B cell (primary cell): ENCODE results near the gene WRNIP1. TPM values are rescaled to one million over a fixed set of nuclear protein-coding genes. Genes with fewer than 3 reads are reported as not detected.
"Not testable (repeated sequence)": the region's sequence is repeated elsewhere in the genome, so short reads cannot be mapped to it uniquely, and the experiment has no call there.

Experiments used
- ATAC-seq: fragments of 200-7000 bp; cut with Tn5 transposase; one replicate; pipeline ENCODE4 v1.10.0; 2021; ENCODE audit warnings: low read depth, mild to moderate bottlenecking, moderate number of reproducible peaks, moderate library complexity
- CTCF ChIA-PET: fragments of 350-600 bp; sonication (Branson Sonifier 250); formaldehyde crosslinking; loops from one replicate; lab custom pipeline; 2021; ENCODE audit warnings: antibody characterized with exemption, inconsistent platforms; lab: Charles Lee
- POLR2A ChIA-PET: fragments of 350-600 bp; sonication (Branson Sonifier 250); formaldehyde crosslinking; loops from one replicate; lab custom pipeline; 2021; ENCODE audit warnings: antibody characterized with exemption; lab: Charles Lee
- DNase-seq: peaks from one replicate; pipeline ENCODE4 v3.0.0; 2013
- H2AFZ ChIP-seq: 2 replicates; pipeline ENCODE4 v1.6.1; 2012; ENCODE audit warnings: mild to moderate bottlenecking, low read depth, low read length; ENCODE audit not compliant: insufficient read depth, poor library complexity, severe bottlenecking
- H3K27ac ChIP-seq, 2 donors: 1 replicate in 1 of 2; 2 replicates in 1 of 2; pipeline ENCODE4 v1.5.1; 2012 to 2013; ENCODE audit warnings: low read length in 2 of 2, mild to moderate bottlenecking in 2 of 2, moderate library complexity in 1 of 2
- H3K27me3 ChIP-seq, 4 experiments: fragments of 200-600 bp in 1 of 4; sonication (generic) in 1 of 4; replicated peaks in 1 of 4; 1 replicate in 2 of 4; 2 replicates in 2 of 4; pipeline versions ENCODE4 v1.6.1 to v1.7.0; 2013 to 2016; ENCODE audit warnings: low read length in 3 of 4, mild to moderate bottlenecking in 2 of 4, mixed read lengths in 1 of 4, moderate library complexity in 1 of 4; ENCODE audit not compliant: insufficient read depth in 4 of 4, control insufficient read depth in 3 of 4; ENCODE audit errors: control extremely low read depth in 1 of 4
- H3K36me3 ChIP-seq, 2 experiments: replicated peaks in 1 of 2; 1 replicate in 1 of 2; 2 replicates in 1 of 2; pipeline versions ENCODE4 v1.6.1 to v1.7.1; 2013; ENCODE audit warnings: low read length in 1 of 2; ENCODE audit not compliant: insufficient read depth in 2 of 2, control insufficient read depth in 1 of 2; ENCODE audit errors: control extremely low read depth in 1 of 2, extremely low read depth in 1 of 2
- H3K4me1 ChIP-seq, 2 donors: fragments of 200-600 bp in 1 of 2; sonication (generic) in 1 of 2; 1 replicate in 1 of 2; 2 replicates in 1 of 2; pipeline versions ENCODE4 v1.5.1 to v1.6.1; 2013 to 2017; ENCODE audit warnings: low read length in 2 of 2; ENCODE audit not compliant: control insufficient read depth in 2 of 2, insufficient read depth in 2 of 2
- H3K4me2 ChIP-seq: replicated peaks from 2 replicates; pipeline ENCODE3; 2012; ENCODE audit warnings: mild to moderate bottlenecking, low read depth, low read length; ENCODE audit not compliant: poor library complexity, severe bottlenecking
- H3K4me3 ChIP-seq, 5 experiments: fragments of 200-600 bp in 1 of 5; sonication (generic) in 1 of 5; 1 replicate in 3 of 5; 2 replicates in 2 of 5; pipeline versions ENCODE4 v1.5.1 to v1.7.0; 2011 to 2016; ENCODE audit warnings: low read length in 4 of 5, mild to moderate bottlenecking in 4 of 5, low read depth in 2 of 5, control low read depth in 1 of 5, moderate library complexity in 1 of 5; ENCODE audit not compliant: insufficient read depth in 1 of 5; ENCODE audit errors: control extremely low read depth in 1 of 5, extremely low read depth in 1 of 5
- H3K79me2 ChIP-seq: fragments of 200-600 bp; sonication (generic); one replicate; pipeline ENCODE4 v1.6.0; 2016; ENCODE audit warnings: low read length; ENCODE audit not compliant: control insufficient read depth, insufficient read depth
- H3K9ac ChIP-seq: fragments of 200-600 bp; sonication (generic); 2 replicates; pipeline ENCODE4 v1.6.1; 2017; ENCODE audit warnings: mild to moderate bottlenecking, low read length, moderate library complexity
- H3K9me3 ChIP-seq, 3 donors: one replicate each; pipeline versions ENCODE4 v1.6.1 to v1.7.1; 2013; ENCODE audit warnings: low read length in 2 of 3; ENCODE audit not compliant: control insufficient read depth in 2 of 3, insufficient read depth in 1 of 3; ENCODE audit errors: control extremely low read depth in 1 of 3
- H4K20me1 ChIP-seq: 2 replicates; pipeline ENCODE4 v1.6.0; 2012; ENCODE audit warnings: mild to moderate bottlenecking, low read length; ENCODE audit not compliant: insufficient read depth, control insufficient read depth, poor library complexity, severe bottlenecking
- H3K27ac Mint-ChIP-seq: one replicate; pipeline ENCODE4 v1.8.0; 2021; ENCODE audit warnings: mixed read lengths
- H3K27me3 Mint-ChIP-seq: one replicate; pipeline ENCODE4 v1.8.0; 2021; ENCODE audit warnings: mixed read lengths
- H3K4me1 Mint-ChIP-seq: one replicate; pipeline ENCODE4 v1.8.0; 2021; ENCODE audit warnings: mixed read lengths
- H3K4me3 Mint-ChIP-seq: one replicate; pipeline ENCODE4 v1.8.0; 2021; ENCODE audit warnings: mixed read lengths
- H3K9me3 Mint-ChIP-seq: one replicate; pipeline ENCODE4 v1.8.0; 2022; ENCODE audit warnings: mixed read lengths; ENCODE audit not compliant: insufficient read depth
- EZH2 ChIP-seq: IDR thresholded peaks from 2 replicates; pipeline ENCODE4 v1.6.1; 2012; ENCODE audit warnings: borderline replicate concordance, low read depth, mild to moderate bottlenecking, moderate library complexity, low read length; ENCODE audit not compliant: insufficient read depth, poor library complexity, severe bottlenecking
- WGBS: methylation state at CpG from one replicate; pipeline ENCODE4 v1.1.5; 2013; ENCODE audit warnings: missing lambda C conversion rate; ENCODE audit not compliant: insufficient coverage; 5-methylcytosine and 5-hydroxymethylcytosine counted together
- intact Hi-C: fragments of 100-400 bp; cut with micrococcal nuclease; formaldehyde crosslinking; loops from one replicate; pipeline ENCODE4 v1.10.0; 2022
- polyA plus RNA-seq: library from polyadenylated mRNA; depleted of rRNA; stranded (reverse); fragments of >200 nt; gene quantifications from 2 replicates; pipeline ENCODE4 v1.2.3, GENCODE V29; 2012
- total RNA-seq, 2 donors: library from RNA; stranded (reverse); fragments of 120-200 nt in 1 of 2; gene quantifications; 1 replicate in 1 of 2; 2 replicates in 1 of 2; pipeline versions ENCODE4 v1.2.3 to v1.2.4, GENCODE V29; 2013 to 2022
- TF ChIP-seq, protein P1 (sequence below): fragments of 200-600 bp; IDR thresholded peaks from one replicate; pipeline ENCODE4 v1.8.0; 2022; ENCODE audit warnings: antibody characterized with exemption, mild to moderate bottlenecking

WRNIP1 gene
- total and polyA plus RNA-seq, 2 donors (not counting 1 experiment from before 2014, with no cell fraction given): 32.6 to 35.2 TPM

DNA sequence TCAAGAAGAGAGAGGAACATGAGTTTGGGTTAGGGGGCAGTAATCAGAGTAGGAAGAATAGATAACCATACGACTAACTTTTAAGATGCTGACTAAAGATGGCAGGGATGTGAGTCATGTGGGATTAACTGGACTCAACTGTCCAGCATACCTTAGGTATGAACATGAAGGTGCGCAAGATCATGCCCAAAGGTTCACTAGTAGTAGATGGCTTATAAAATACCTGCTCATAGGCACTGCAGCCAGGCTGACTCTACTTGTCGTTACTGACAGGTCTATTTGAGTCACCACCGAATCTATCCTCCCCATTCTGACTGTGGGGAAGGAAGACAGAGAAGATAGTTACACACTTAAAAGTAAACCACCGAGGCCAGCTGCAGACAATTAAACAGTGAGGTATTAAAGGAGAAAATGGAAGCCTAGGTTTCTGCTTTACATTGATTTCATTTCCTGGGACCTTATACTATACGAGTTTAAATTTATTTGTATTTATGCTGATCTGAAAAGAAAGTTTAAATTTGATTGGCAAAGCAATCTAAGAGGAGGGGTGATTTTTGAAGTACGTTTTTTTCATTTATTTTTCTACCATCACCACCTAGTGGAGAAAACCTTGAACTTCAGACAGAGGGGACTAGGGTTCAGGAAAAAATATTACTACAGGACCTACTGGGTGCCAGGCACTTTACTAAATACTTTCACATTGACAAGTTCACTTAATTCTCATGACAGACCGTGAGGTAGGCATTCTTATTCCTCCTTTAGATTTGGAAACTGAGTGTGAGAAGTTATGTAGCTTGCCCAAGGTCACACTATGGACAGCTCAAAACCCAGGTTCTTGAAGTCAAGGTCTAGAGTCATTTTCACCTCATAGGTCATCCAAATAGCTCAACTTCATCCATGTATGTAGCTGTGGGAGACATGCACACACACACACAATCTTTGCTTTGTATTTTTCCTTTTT, 4.0 kb upstream of the WRNIP1 start:
- 100% methylated on average over 2 of the region's 8 CpGs for WGBS
- Histone ChIP-seq H3K36me3 (no peaks in the 10 kb centered on the region), H2AFZ (no peak overlapping the region), H3K27me3 (no peaks in the 10 kb centered on the region), H3K4me1 (peaks cover 0 to 8% of the 10 kb centered on the region in 2 donors), H3K4me2 (peak overlapping the region; percentile 3), H3K27ac (no peak overlapping the region), H3K9ac (no peak overlapping the region), H3K79me2 (peaks cover 2% of the 10 kb centered on the region), H4K20me1 (no peaks in the 10 kb centered on the region), H3K9me3 (peaks cover 0 to 12% (median 5%) of the 10 kb centered on the region in 3 donors), H3K4me3 (no peak overlapping the region)
- no peak overlapping the region for H3K27ac Mint-ChIP-seq
- H3K4me1 Mint-ChIP-seq: peaks cover 13% of the 10 kb centered on the region
- intact Hi-C loops: loop anchor here (10.0 kb wide), 1 partner anchor 1374 kb away; the partner anchor contains the start of gene ECI2
- TF ChIP-seq, protein P1, sequence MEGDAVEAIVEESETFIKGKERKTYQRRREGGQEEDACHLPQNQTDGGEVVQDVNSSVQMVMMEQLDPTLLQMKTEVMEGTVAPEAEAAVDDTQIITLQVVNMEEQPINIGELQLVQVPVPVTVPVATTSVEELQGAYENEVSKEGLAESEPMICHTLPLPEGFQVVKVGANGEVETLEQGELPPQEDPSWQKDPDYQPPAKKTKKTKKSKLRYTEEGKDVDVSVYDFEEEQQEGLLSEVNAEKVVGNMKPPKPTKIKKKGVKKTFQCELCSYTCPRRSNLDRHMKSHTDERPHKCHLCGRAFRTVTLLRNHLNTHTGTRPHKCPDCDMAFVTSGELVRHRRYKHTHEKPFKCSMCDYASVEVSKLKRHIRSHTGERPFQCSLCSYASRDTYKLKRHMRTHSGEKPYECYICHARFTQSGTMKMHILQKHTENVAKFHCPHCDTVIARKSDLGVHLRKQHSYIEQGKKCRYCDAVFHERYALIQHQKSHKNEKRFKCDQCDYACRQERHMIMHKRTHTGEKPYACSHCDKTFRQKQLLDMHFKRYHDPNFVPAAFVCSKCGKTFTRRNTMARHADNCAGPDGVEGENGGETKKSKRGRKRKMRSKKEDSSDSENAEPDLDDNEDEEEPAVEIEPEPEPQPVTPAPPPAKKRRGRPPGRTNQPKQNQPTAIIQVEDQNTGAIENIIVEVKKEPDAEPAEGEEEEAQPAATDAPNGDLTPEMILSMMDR: peak; percentile 72
- TF ChIP-seq EZH2: no peak
- ChIA-PET POLR2A (no interaction called here), CTCF (interaction anchor here (0.6 to 2.1 kb wide), 8 partner anchors 8 to 462 kb away, joined by 3 to 14 read pairs (median 4); partner anchors contain the start of gene MYLK4)
- H3K4me3 Mint-ChIP-seq: no peak overlapping the region
- H3K27me3 Mint-ChIP-seq: no peaks in the 10 kb centered on the region
- H3K9me3 Mint-ChIP-seq: no peaks in the 10 kb centered on the region
- DNase-seq: peak; percentile 35
- no peak for ATAC-seq

DNA sequence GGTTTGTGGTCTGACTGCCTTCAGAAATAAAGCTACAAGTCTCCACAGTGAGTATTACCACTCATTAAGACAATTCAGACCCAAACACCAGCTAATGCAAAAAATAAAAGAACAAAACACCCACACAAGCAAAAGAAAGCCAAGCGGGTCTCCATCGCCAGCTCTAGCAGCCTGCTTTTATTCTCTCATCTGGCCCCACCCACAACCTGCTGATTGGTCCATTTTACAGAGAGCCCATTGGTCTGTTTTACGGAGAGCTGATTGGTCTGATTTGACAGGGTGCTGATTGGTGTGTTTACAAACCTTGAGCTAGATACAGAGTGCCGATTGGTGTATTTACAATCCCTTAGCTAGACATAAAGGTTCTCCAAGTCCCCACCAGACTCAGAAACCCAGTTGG, 2.3 kb upstream of the WRNIP1 start:
- CTCF ChIA-PET: interaction anchor here (0.8 to 2.1 kb wide), 4 partner anchors 13 to 51 kb away, joined by 3 to 14 read pairs (median 4); partner anchors contain the start of gene MYLK4
- H3K27ac ChIP-seq, H3K9ac ChIP-seq, H3K4me2 ChIP-seq, H3K36me3 ChIP-seq, H3K27me3 ChIP-seq, DNase-seq, H3K4me3 Mint-ChIP-seq, H3K27ac Mint-ChIP-seq, H2AFZ ChIP-seq, ATAC-seq, POLR2A ChIA-PET, H3K27me3 Mint-ChIP-seq, H3K9me3 Mint-ChIP-seq, H3K4me3 ChIP-seq: not testable (repeated sequence)
- Histone ChIP-seq H4K20me1 (peaks cover 14% of the 10 kb centered on the region), H3K79me2 (peaks cover 19% of the 10 kb centered on the region), H3K9me3 (peaks cover 0 to 12% (median 5%) of the 10 kb centered on the region in 3 donors), H3K4me1 (peaks cover 14 to 24% of the 10 kb centered on the region in 2 donors)
- intact Hi-C loops: loop anchor here (10.0 kb wide), 1 partner anchor 1372 kb away; the partner anchor contains the start of gene ECI2
- peaks cover 25% of the 10 kb centered on the region for H3K4me1 Mint-ChIP-seq
- 100% methylated on average over 2 of the region's 4 CpGs for WGBS
